GM12878 (cell line): Measurements from ENCODE around the gene MSH5. TPM values are rescaled to one million over a fixed set of nuclear protein-coding genes. Genes with fewer than 3 reads are reported as not detected.

ENCODE experiments used
- ATAC-seq: fragments of 200-7000 bp; cut with Tn5 transposase; 3 replicates; pipeline ENCODE4 v1.9.1; 2020; ENCODE audit warnings: mild to moderate bottlenecking, moderate library complexity
- BruUV-seq: library from RNA; stranded (reverse); fragments of 400-500 nt; replicated peaks from 2 replicates; lab custom pipeline; 2021; lab: Mats Ljungman, UMichigan
- CTCF ChIA-PET: fragments of 300-600 bp; sonication (Branson Sonifier 250); formaldehyde crosslinking; extraction: SDS; loops from one replicate; lab custom pipeline; 2021; ENCODE audit warnings: inconsistent platforms; lab: Yijun Ruan, JAX
- POLR2A ChIA-PET: fragments of 350-600 bp; formaldehyde crosslinking; extraction: SDS; loops from one replicate; lab custom pipeline; 2021; ENCODE audit warnings: inconsistent platforms; lab: Charles Lee
- RAD21 ChIA-PET: fragments of 300-600 bp; sonication (Branson Sonifier 250); formaldehyde crosslinking; loops from one replicate; lab custom pipeline; 2023; ENCODE audit warnings: antibody characterized with exemption; ENCODE audit not compliant: unreplicated experiment; lab: Charles Lee
- SMC1A ChIA-PET: fragments of 300-600 bp; sonication (Branson Sonifier 250); formaldehyde crosslinking; loops from one replicate; lab custom pipeline; 2023; ENCODE audit not compliant: unreplicated experiment, uncharacterized antibody; lab: Charles Lee
- DNase-seq: peaks from one replicate; pipeline ENCODE4 v3.0.0-alpha.2; 2011; ENCODE audit warnings: low read depth, low spot score
- FAIRE-seq: peaks from 3 replicates; lab custom pipeline; 2011; peaks lifted over from hg19 to GRCh38; lab: Jason Lieb, UNC
- H2AFZ ChIP-seq: 2 replicates; pipeline ENCODE4 v1.6.0; 2011; ENCODE audit warnings: low read depth, low read length, control low read depth; ENCODE audit not compliant: control insufficient read depth
- H3K27ac ChIP-seq: 2 replicates; pipeline ENCODE4 v1.5.1; 2011; ENCODE audit warnings: control low read depth; ENCODE audit not compliant: control insufficient read depth, insufficient read depth
- H3K27me3 ChIP-seq, 2 experiments: replicated peaks in 1 of 2; 2 replicates each; pipeline versions ENCODE4 v1.6.0 to v1.6.1; 2011; ENCODE audit warnings: low read length in 1 of 2; ENCODE audit not compliant: control insufficient read depth in 2 of 2, insufficient read depth in 2 of 2
- H3K36me3 ChIP-seq, 2 experiments: 2 replicates each; pipeline ENCODE4 v1.5.1; 2011; ENCODE audit warnings: low read length in 1 of 2; ENCODE audit not compliant: control insufficient read depth in 2 of 2, insufficient read depth in 2 of 2
- H3K4me1 ChIP-seq: 2 replicates; pipeline ENCODE4 v1.6.1; 2011; ENCODE audit warnings: mild to moderate bottlenecking, low read length, moderate library complexity, mixed read lengths; ENCODE audit not compliant: control insufficient read depth, insufficient read depth
- H3K4me2 ChIP-seq: 2 replicates; pipeline ENCODE4 v1.6.0; 2011; ENCODE audit warnings: control low read depth; ENCODE audit not compliant: control insufficient read depth, insufficient read depth
- H3K4me3 ChIP-seq: fragments of 200-600 bp; sonication (generic); 2 replicates; pipeline ENCODE4 v1.5.1; 2016
- H3K79me2 ChIP-seq: 2 replicates; pipeline ENCODE4 v1.6.0; 2011; ENCODE audit warnings: low read length; ENCODE audit not compliant: control insufficient read depth, insufficient read depth
- H3K9ac ChIP-seq: 2 replicates; pipeline ENCODE4 v1.8.0; 2011; ENCODE audit warnings: low read length, control low read depth, mixed read lengths; ENCODE audit not compliant: control insufficient read depth, insufficient read depth
- H3K9me3 ChIP-seq: replicated peaks from 3 replicates; pipeline ENCODE4 v1.5.1; 2011; ENCODE audit warnings: mild to moderate bottlenecking, low read length; ENCODE audit not compliant: control insufficient read depth, insufficient read depth
- H4K20me1 ChIP-seq: 2 replicates; pipeline ENCODE4 v1.6.0; 2011; ENCODE audit not compliant: control insufficient read depth, insufficient read depth
- BHLHE40 ChIP-seq, 2 experiments: fragments of 450-650 bp in 1 of 2; IDR thresholded peaks; 2 replicates each; pipeline ENCODE4 v1.6.1; 2011 to 2017; ENCODE audit warnings: low read depth in 2 of 2, borderline replicate concordance in 1 of 2, improper control_type of control experiment in 1 of 2, low read length in 1 of 2, mild to moderate bottlenecking in 1 of 2
- CBX5 ChIP-seq: sonication (generic); IDR thresholded peaks from 2 replicates; pipeline ENCODE4 v1.6.1; 2016; ENCODE audit warnings: low read depth, moderate library complexity, mild to moderate bottlenecking, inconsistent platforms
- EGR1 ChIP-seq, 2 experiments: IDR thresholded peaks; 1 replicate in 1 of 2; 2 replicates in 1 of 2; pipeline ENCODE4 v1.6.1; 2011 to 2012; ENCODE audit warnings: low read depth in 2 of 2, low read length in 2 of 2, borderline replicate concordance in 1 of 2, mild to moderate bottlenecking in 1 of 2, moderate library complexity in 1 of 2
- FOXM1 ChIP-seq: IDR thresholded peaks from 2 replicates; pipeline ENCODE4 v1.6.1; 2012; ENCODE audit warnings: low read depth, mild to moderate bottlenecking, inconsistent platforms, low read length, moderate library complexity
- HDGF ChIP-seq: fragments of 450-650 bp; IDR thresholded peaks from 2 replicates; pipeline ENCODE4 v1.6.1; 2016; ENCODE audit warnings: antibody characterized with exemption
- MYC ChIP-seq: IDR thresholded peaks from 2 replicates; pipeline ENCODE4 v1.6.1; 2011; ENCODE audit warnings: mild to moderate bottlenecking, low read length, moderate library complexity, inconsistent platforms; ENCODE audit not compliant: insufficient read depth, insufficient replicate concordance, insufficient read length, severe bottlenecking
- PAX8 ChIP-seq: fragments of 450-650 bp; IDR thresholded peaks from 2 replicates; pipeline ENCODE4 v1.6.1; 2017; ENCODE audit warnings: mild to moderate bottlenecking, moderate library complexity
- POLR2AphosphoS5 ChIP-seq: IDR thresholded peaks from 2 replicates; pipeline ENCODE4 v1.6.1; 2011; ENCODE audit warnings: mild to moderate bottlenecking, low read length, inconsistent platforms
- RBBP5 ChIP-seq: fragments of 200-600 bp; sonication (generic); conservative IDR thresholded peaks from 2 replicates; pipeline ENCODE4 v1.6.1; 2016
- RCOR1 ChIP-seq: conservative IDR thresholded peaks from 2 replicates; pipeline ENCODE4 v1.6.1; 2012; ENCODE audit warnings: low read depth, low read length, improper control_type of control experiment
- SPI1 ChIP-seq: IDR thresholded peaks from 2 replicates; pipeline ENCODE4 v1.6.1; 2011; ENCODE audit warnings: low read depth, mild to moderate bottlenecking, low read length, moderate library complexity, borderline replicate concordance; ENCODE audit not compliant: insufficient read depth
- YY1 ChIP-seq: IDR thresholded peaks from 2 replicates; pipeline ENCODE4 v1.6.1; 2011; ENCODE audit warnings: low read depth, mild to moderate bottlenecking, low read length
- ZBED1 ChIP-seq: IDR thresholded peaks from 2 replicates; pipeline ENCODE4 v1.6.1; 2016; ENCODE audit warnings: borderline replicate concordance
- ZZZ3 ChIP-seq: IDR thresholded peaks from 2 replicates; pipeline ENCODE4 v1.6.1; 2011; ENCODE audit warnings: low read depth; ENCODE audit not compliant: control insufficient read depth, insufficient read length
- whole genome bisulfite sequencing: methylation state at CpG from one replicate; pipeline ENCODE4 v1.1.6; 2016; ENCODE audit warnings: low lambda C conversion rate; ENCODE audit not compliant: insufficient replicate concordance, insufficient coverage; ENCODE audit errors: missing lambda C conversion rate; 5-methylcytosine and 5-hydroxymethylcytosine counted together
- in situ Hi-C: fragments of 300-500 bp; cut with MboI; formaldehyde crosslinking; loops from 9 replicates; pipeline ENCODE4 v1.14.3; 2018; ENCODE audit warnings: mixed read lengths
- intact Hi-C: fragments of 100-400 bp; cut with micrococcal nuclease; formaldehyde crosslinking; loops from one replicate; pipeline ENCODE4 v1.14.2; 2022; ENCODE audit not compliant: unreplicated experiment
- polyA plus RNA-seq, 11 experiments: library from polyadenylated mRNA; depleted of rRNA in 4 of 11; unstranded in 6 of 11; stranded (reverse) in 5 of 11; fragments of >200 nt; fragmentation: Nextera tagmentation in 4 of 11; fragmentation: Illumina TruSeq in 1 of 11; extraction: Ambion mirVana in 4 of 11; extraction: Trizol in 1 of 11; gene quantifications; 1 replicate in 1 of 11; 2 replicates in 10 of 11; pipeline versions ENCODE4 v1.2.1 to v1.2.3, GENCODE V29; 2011 to 2016; ENCODE audit warnings: inconsistent platforms in 2 of 11, missing spikeins in 2 of 11, low read depth in 1 of 11
- total RNA-seq, 4 experiments: library from RNA; depleted of rRNA in 3 of 4; stranded (reverse); fragments of >200 nt in 3 of 4; fragmentation: Illumina TruSeq in 1 of 4; extraction: Trizol in 1 of 4; gene quantifications; 2 replicates each; pipeline versions ENCODE4 v1.2.1 to v1.2.3, GENCODE V29; 2013 to 2021
- TF ChIP-seq, protein P1 (sequence below): fragments of 450-650 bp; IDR thresholded peaks from 2 replicates; pipeline ENCODE4 v1.6.1; 2017; ENCODE audit warnings: antibody characterized with exemption, mild to moderate bottlenecking, moderate library complexity
- TF ChIP-seq, protein P2 (sequence below): fragments of 450-650 bp; IDR thresholded peaks from 2 replicates; pipeline ENCODE4 v1.6.1; 2017; ENCODE audit warnings: low read depth, mild to moderate bottlenecking, moderate library complexity

MSH5 gene
- total and polyA plus RNA-seq, 10 of the 15 experiments (the other 5 are each of a cell fraction or from before 2014, with no cell fraction given): 9.1 to 52.7 (median 30.0) TPM

GRCh38 chr6:31710523-31711219 is 29.1 kb upstream of the MSH5 start (continued):
- TF ChIP-seq, protein P1, sequence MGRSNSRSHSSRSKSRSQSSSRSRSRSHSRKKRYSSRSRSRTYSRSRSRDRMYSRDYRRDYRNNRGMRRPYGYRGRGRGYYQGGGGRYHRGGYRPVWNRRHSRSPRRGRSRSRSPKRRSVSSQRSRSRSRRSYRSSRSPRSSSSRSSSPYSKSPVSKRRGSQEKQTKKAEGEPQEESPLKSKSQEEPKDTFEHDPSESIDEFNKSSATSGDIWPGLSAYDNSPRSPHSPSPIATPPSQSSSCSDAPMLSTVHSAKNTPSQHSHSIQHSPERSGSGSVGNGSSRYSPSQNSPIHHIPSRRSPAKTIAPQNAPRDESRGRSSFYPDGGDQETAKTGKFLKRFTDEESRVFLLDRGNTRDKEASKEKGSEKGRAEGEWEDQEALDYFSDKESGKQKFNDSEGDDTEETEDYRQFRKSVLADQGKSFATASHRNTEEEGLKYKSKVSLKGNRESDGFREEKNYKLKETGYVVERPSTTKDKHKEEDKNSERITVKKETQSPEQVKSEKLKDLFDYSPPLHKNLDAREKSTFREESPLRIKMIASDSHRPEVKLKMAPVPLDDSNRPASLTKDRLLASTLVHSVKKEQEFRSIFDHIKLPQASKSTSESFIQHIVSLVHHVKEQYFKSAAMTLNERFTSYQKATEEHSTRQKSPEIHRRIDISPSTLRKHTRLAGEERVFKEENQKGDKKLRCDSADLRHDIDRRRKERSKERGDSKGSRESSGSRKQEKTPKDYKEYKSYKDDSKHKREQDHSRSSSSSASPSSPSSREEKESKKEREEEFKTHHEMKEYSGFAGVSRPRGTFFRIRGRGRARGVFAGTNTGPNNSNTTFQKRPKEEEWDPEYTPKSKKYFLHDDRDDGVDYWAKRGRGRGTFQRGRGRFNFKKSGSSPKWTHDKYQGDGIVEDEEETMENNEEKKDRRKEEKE: no peak
- TF ChIP-seq CBX5 (no peak), ZBED1 (no peak), ZZZ3 (no peak)

GRCh38 chr6:31711233-31711632 is 28.6 kb upstream of the MSH5 start:
- TF ChIP-seq FOXM1 (no peak), POLR2AphosphoS5 (no peak), BHLHE40 (IDR thresholded peaks at IDR 0.05; ENCODE audit: borderline replicate concordance in 1 of 2, low read depth in 2 of 2, low read length in 1 of 2) (no peak), YY1 (no peak), PAX8 (no peak), SPI1 (no peak), EGR1 (IDR thresholded peaks at IDR 0.05; ENCODE audit: borderline replicate concordance in 1 of 2, low read depth in 2 of 2, low read length in 2 of 2) (no peak), RCOR1 (no peak), RBBP5 (no peak), HDGF (no peak), MYC (no peak), ZZZ3 (no peak)
- TF ChIP-seq, protein P2, sequence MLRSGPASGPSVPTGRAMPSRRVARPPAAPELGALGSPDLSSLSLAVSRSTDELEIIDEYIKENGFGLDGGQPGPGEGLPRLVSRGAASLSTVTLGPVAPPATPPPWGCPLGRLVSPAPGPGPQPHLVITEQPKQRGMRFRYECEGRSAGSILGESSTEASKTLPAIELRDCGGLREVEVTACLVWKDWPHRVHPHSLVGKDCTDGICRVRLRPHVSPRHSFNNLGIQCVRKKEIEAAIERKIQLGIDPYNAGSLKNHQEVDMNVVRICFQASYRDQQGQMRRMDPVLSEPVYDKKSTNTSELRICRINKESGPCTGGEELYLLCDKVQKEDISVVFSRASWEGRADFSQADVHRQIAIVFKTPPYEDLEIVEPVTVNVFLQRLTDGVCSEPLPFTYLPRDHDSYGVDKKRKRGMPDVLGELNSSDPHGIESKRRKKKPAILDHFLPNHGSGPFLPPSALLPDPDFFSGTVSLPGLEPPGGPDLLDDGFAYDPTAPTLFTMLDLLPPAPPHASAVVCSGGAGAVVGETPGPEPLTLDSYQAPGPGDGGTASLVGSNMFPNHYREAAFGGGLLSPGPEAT: no peak
- 27% methylated on average over 8 of the region's 8 CpGs for WGBS
- FAIRE-seq: no peak
- H3K4me2 ChIP-seq: no peak overlapping the region
- intact Hi-C loops: no loop called here
- no peak overlapping the region for H2AFZ ChIP-seq
- ATAC-seq: peak; percentile 37; the same call in 2 of the 3 replicates
- H3K4me3 ChIP-seq: no peak overlapping the region
- ChIA-PET RAD21 (interaction anchor here (0.7 kb wide), 1 partner anchor 119 kb away, joined by 3 read pairs; no protein-coding TSS in a partner anchor), POLR2A (no interaction called here), CTCF (interaction anchor here (0.5 to 2.9 kb wide), 3 partner anchors 27 to 58 kb away, joined by 3 to 14 read pairs (median 3); no protein-coding TSS in a partner anchor), SMC1A (no interaction called here)
- H4K20me1 ChIP-seq: no peaks in the 10 kb centered on the region
- H3K9me3 ChIP-seq: no peaks in the 10 kb centered on the region
- no peaks in the 10 kb centered on the region for H3K4me1 ChIP-seq
- no peak overlapping the region for H3K27ac ChIP-seq
- in situ Hi-C loops: no loop called here
- no peak overlapping the region for H3K9ac ChIP-seq
- no peaks in the 10 kb centered on the region for H3K36me3 ChIP-seq
- no peaks in the 10 kb centered on the region for H3K79me2 ChIP-seq
- BruUV-seq: no TSS peak
- peaks cover 0 to 2% of the 10 kb centered on the region in 2 experiments; a peak in 3 of 4 replicates for H3K27me3 ChIP-seq
- DNase-seq: no peak
